HG03196 (cell line): Measurements from ENCODE around the gene NMT1.

Source experiments
- ATAC-seq: cut with Tn5 transposase; IDR thresholded peaks from one replicate; pipeline ENCODE4 v1.9.1; 2021; ENCODE audit not compliant: unreplicated experiment

The NMT1 gene

GRCh38 chr17:45104029-45104428 is 42.9 kb downstream of the NMT1 start:
- no peak for ATAC-seq

GRCh38 chr17:45104497-45104896 is 43.4 kb downstream of the NMT1 start:
- ATAC-seq, result no peak

GRCh38 chr17:45104907-45105624 is 43.9 kb downstream of the NMT1 start:
- no peak for ATAC-seq

- no peak for ATAC-seq
These were observed 45.0 kb downstream of the NMT1 start for GRCh38 chr17:45106096-45106495.

GRCh38 chr17:45106582-45106981 is 45.5 kb downstream of the NMT1 start:
- no peak for ATAC-seq

GRCh38 chr17:45107293-45108010 is 46.3 kb downstream of the NMT1 start:
- ATAC-seq, result no peak

- no peak for ATAC-seq
These were observed 46.9 kb downstream of the NMT1 start for GRCh38 chr17:45108051-45108450.

- no peak for ATAC-seq
These were observed 47.7 kb downstream of the NMT1 start for GRCh38 chr17:45108595-45109521.

GRCh38 chr17:45110676-45111611 is 49.8 kb downstream of the NMT1 start:
- ATAC-seq, result no peak

GRCh38 chr17:45111850-45112249 is 50.7 kb downstream of the NMT1 start:
- ATAC-seq, result no peak

- ATAC-seq, result no peak
These were observed 51.7 kb downstream of the NMT1 start for GRCh38 chr17:45112559-45113423.

GRCh38 chr17:45113424-45113754 is 52.3 kb downstream of the NMT1 start:
- ATAC-seq, result no peak

- no peak for ATAC-seq
These were observed 53.2 kb downstream of the NMT1 start for GRCh38 chr17:45114117-45114932.

GRCh38 chr17:45115015-45115625 is 54.0 kb downstream of the NMT1 start:
- ATAC-seq, result no peak

- ATAC-seq, result no peak
These were observed 54.8 kb downstream of the NMT1 start for GRCh38 chr17:45115871-45116270.

GRCh38 chr17:45116434-45117016 is 55.4 kb downstream of the NMT1 start:
- no peak for ATAC-seq

- ATAC-seq, result no peak
These were observed 56.2 kb downstream of the NMT1 start for GRCh38 chr17:45117334-45117733.
